G401.6 (cell line): Measurements from ENCODE around the gene CENPH.
"Not testable (repeated sequence)": the region's sequence is repeated elsewhere in the genome, so short reads cannot be mapped to it uniquely, and the experiment has no call there.

ENCODE experiments used
- FAIRE-seq: peaks from 2 replicates; lab custom pipeline; 2012; peaks lifted over from hg19 to GRCh38; lab: Jason Lieb, UNC

Gene CENPH, protein sequence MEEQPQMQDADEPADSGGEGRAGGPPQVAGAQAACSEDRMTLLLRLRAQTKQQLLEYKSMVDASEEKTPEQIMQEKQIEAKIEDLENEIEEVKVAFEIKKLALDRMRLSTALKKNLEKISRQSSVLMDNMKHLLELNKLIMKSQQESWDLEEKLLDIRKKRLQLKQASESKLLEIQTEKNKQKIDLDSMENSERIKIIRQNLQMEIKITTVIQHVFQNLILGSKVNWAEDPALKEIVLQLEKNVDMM

DNA sequence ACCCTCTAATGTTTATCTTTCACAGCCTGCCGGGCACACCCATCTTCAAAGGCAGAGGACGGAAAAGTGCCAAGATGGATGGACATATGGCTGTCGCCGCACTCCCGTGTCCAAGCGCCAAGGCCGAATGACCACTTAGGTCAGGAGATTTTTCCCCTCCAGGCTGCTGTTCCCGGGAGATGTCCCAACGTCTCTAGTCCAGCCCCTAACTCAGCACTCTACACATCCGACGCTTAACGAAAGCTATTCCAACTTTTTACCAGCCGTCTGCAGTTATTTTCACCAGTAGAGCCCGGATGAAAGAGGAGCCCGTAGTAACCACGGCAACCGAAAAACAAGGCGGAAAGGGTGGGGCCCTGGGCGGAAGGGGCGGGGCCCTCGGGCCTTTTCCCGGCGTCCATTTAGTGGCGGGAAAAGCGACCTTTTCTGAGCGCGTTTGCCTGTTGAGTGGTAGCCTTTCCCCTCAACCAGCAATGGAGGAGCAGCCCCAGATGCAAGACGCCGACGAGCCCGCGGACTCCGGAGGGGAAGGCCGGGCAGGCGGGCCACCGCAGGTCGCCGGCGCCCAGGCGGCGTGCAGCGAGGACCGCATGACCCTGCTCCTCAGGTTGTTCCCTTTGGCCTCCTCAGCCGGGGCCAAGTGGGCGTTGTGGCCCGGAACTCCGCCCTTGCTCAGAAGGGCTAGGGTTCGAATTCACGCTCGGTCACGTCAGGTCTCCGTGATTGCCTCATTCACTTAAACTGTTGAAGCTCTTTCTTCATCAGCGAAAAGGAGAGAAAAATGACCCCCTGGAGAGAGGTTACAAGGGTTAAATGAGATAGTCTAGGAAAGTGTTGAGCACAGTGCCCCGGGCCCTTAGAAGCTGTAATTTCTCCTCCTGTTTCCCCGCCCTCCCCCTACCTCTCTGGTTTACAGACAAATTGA lies at the start of gene CENPH:
TSS of gene CENPH (plus strand) at position 422 of the 925 bp plus-strand sequence. CDS start at position 474, 52 bp downstream.
- FAIRE-seq: peak; percentile 90

DNA sequence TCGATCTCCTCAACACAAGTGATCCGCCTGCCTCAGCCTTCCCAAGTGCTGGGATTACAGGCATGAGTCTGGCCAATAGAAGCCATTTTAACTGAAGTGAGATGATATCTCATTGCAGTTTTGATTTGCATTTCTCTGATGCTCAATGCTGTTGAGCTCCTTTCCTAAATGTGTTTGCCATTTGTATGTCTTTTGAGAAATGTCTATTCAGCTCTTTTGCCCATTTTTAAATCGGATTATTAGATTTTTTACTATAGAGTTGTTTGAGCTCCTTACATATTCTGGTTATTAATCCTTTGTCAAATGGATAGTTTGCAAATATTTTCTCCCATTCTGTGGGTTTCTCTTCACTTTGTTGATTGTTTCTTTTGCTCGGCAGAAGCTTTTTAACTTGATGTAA lies 49.1 kb upstream of the CENPH start:
- not testable (repeated sequence) for FAIRE-seq

DNA sequence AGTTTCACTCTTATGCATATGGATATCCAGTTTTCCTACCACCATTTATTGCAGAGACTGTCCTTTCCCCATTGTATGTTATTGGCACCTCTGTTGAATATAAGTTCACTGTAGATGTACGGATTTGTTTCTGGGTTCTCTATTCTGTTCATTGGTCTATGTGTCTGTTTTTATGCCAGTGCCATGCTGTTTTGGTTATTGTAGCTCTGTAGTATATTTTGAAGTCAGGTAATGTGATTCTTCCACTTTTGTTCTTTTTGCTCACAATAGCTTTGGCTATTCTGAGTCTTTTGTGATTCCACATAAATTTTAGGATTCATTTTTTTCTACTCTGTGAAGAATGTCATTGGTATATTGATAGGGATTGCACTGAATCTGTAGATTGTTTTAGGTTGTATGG lies 48.6 kb upstream of the CENPH start:
- no peak for FAIRE-seq

DNA sequence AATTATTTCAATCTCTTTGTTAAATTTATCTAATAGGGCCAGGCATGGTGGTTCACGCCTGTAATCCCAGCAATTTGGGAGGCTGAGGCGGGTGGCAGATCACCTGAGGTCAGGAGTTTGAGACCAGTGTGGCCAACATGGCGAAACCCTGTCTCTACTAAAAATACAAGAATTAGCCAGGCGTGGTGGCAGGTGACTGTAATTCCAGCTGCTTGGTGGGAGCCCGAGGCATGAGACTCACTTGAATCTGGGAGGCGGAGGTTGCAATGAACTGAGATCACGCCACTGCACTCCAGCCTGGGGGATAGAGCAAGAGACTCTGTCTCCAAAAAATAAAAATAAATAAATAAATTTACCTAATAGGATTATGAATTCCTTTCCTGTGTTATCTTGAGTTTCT lies 40.8 kb upstream of the CENPH start:
- not testable (repeated sequence) for FAIRE-seq

DNA sequence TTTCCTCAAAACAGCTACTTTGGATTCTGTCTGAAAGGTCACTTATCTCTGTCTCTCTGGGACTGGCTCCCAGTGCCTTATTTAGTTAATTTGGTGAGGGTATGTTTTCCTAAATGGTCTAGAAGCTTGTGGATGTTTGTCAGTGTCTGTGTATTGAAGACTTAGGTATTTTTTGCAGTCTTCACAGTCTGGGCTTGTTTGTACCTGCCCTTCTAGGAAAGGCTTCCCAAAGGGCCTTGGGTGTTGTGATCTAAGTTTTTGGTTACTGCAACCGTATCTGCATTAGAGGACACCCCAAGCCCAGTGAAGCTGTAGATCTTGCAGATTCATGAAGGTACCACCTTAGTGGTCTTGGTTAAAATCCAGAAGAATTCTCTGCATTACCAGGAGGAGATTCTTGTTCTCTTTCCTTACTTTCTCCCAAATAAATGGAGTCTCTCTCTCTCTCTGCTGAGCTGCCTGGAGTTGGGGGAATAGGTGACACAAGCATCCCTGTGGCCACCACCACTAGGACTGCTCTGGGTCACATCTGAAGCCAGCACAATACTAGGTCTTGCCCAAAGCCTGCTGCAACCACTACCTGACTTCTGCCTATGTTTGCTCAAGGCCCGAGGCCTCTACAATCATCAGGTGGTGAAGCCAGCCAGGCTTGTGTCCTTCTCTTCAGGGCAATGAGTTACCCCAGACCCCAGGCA lies 40.3 kb upstream of the CENPH start:
- FAIRE-seq: no peak

DNA sequence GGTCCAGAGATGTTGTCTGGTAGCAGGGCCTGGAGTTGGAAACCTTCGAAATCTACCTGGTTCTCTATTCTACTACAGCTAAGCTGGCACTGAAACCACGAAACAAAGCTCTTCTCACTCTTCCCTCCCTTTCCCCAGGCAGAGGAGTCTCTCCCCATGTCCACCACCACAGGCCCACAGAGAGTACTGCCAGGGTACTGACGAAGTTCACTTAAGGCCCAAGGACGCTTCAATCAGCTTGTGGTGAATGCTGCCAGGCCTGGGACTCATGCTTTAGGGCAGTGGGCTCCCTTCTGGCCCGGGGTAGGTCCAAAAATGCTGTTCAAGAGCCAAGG lies 39.7 kb upstream of the CENPH start:
- no peak for FAIRE-seq

DNA sequence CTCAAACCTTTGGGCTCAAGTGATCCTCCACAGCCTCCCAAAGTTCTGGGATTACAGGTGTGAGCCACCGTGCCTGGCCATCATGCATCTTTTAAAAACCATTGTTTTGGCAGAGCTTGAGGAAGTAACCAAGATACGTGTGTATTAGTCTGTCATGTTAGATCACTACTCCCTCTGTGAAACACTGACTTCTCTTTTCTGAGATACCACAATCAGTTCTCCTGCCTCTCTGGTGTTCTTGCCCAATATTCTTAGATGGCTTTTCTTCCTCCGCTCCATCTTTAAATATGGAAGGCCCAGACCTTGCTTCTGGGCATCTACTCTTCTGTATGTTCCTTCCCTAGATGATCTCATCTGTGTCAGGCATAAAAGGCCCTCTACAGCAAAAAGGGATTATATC lies 36.7 kb upstream of the CENPH start:
- FAIRE-seq: no peak

DNA sequence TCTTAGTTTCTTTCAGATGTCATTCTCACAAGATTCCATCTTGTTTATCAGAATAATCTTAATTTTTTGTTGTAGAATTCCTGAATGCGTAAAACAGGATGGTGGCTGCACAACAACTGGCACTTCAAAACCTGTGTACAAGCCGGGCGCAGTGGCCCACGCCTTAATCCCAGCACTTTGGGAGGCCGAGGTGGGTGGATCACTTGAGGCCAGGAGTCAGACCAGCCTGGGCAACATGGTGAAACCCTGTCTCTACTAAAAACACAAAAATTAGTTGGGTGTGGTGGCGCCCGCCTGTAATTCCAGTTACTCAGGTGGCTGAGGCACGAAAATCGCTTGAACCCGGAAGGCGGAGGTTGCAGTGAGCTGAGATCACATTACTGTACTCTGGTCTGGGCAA lies 32.9 kb upstream of the CENPH start:
- FAIRE-seq: no peak

DNA sequence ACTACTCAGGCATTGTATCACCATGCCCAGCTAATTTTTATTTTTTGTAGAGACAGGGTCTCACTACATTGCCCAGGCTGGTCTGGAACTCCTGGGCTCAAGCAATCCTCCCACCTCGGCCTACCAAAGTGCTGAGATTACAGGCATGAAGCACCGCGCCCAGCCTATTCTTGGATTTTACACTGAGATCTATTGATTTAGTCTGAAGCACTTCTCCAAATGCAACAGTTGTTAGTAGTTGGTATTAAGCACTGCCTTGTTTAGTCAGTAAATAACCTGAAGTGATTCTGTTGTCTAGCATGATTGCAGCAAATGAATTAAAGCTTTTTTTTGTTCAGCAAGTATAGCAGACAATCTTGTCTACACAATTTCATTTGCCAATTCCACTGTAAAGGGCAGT lies 31.3 kb upstream of the CENPH start:
- FAIRE-seq: no peak

DNA sequence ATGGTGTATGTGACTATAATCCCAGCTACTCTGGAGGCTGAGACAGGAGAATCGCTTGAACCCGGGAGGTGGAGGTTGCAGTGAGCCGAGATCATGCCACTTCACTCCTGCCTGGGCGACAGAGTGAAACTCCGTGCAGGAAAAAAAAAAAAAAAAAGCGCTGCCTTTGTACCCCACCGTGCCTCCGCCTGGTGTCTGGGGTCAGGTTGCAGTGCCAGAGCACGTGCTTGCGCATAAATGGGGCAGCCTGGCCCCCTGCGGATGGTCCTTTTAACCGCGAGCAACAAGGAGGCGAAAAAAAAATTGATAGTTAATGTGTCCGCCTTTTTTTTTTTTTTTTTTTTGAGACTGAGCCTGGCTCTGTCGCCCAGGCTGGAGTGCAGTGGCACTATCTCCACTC lies 28.7 kb upstream of the CENPH start:
- no peak for FAIRE-seq

DNA sequence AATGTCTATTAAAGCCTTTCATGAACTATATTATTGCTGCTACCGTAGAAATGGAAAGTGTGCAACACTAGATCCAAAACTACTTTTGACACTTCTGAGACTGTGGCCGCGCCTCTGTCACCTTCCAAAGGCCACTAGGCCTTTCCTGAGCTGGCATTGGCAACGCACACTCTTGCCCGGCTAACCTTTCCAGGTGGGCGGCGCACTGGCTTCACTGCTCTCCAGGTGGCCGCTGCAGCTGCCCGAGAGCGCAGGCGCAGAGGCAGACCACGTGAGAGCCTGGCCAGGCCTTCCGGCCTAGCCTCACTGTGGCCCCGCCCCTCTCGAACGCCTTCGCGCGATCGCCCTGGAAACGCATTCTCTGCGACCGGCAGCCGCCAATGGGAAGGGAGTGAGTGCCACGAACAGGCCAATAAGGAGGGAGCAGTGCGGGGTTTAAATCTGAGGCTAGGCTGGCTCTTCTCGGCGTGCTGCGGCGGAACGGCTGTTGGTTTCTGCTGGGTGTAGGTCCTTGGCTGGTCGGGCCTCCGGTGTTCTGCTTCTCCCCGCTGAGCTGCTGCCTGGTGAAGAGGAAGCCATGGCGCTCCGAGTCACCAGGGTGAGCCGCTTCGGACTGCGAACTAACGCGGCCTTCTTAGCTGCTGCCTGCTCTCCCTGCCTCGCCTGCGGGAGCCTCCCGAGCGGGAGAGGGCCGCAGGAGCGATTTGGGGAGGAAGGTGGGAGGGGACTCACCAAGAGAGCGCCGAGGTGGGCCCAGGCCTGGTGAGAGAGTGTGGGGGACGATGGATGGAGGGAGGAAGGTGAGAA lies 22.5 kb upstream of the CENPH start, which contains the start of gene CCNB1:
TSS of gene CCNB1 (plus strand) at position 465 of the 807 bp plus-strand sequence. CDS start at position 578, 113 bp downstream.
- peak; percentile 98 for FAIRE-seq

DNA sequence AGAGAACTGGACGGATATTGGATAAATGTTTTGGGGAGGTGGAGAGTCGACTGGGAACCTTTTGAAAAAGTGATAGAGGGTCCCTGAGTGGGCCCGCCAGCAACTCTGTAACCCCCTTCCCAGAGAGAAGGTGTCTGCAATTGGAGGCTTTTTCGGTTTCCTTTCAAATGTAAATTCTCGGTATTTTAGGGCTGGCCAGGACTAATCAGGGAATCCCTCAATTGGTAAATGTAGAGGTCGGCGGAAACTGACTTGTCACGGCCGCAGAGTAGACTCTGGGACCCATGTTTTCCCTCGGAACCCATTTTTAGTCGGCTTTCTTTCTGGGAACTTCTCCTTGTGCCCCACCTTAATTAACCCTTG lies 21.9 kb upstream of the CENPH start:
- no peak for FAIRE-seq

DNA sequence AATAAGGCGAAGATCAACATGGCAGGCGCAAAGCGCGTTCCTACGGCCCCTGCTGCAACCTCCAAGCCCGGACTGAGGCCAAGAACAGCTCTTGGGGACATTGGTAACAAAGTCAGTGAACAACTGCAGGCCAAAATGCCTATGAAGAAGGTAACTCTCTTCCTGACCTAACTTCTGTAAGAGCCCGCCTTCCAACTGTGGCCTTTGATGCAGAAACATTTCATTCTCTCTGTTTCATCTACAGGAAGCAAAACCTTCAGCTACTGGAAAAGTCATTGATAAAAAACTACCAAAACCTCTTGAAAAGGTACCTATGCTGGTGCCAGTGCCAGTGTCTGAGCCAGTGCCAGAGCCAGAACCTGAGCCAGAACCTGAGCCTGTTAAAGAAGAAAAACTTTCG lies 21.5 kb upstream of the CENPH start:
- FAIRE-seq: no peak

DNA sequence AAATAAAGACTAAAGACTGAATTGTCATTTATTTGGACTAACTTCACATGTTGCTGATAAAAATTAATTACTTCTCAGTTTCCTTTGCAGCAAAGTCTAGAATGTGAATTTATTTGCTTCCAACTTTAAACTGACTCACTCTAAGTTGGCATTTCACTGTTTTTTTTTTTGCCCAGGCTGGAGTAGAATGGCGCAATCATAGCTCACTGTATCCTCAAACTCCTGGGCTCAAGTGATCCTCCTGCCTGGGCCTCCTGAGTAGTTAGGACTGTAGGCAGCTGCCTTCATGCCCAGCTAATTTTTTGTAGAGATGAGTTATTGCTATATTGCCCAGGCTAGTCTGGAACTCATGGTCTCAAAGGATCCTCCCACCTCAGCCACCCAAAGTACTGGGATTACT lies 18.9 kb upstream of the CENPH start:
- no peak for FAIRE-seq

DNA sequence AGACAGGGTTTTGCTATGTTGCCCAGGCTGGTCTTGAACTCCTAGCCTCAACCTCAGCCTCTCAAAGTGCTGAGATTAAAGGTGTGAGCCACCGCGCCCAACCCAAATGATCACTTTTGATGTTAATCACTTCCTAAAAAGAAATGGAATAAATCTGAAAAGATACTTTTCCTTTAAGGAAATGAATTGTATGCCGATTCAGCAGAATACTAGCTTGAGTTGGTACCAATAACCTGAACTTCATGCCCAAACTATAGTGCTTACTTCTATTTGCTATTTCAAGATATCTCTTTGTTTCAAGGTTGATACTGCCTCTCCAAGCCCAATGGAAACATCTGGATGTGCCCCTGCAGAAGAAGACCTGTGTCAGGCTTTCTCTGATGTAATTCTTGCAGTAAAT lies 18.4 kb upstream of the CENPH start:
- no peak for FAIRE-seq

DNA sequence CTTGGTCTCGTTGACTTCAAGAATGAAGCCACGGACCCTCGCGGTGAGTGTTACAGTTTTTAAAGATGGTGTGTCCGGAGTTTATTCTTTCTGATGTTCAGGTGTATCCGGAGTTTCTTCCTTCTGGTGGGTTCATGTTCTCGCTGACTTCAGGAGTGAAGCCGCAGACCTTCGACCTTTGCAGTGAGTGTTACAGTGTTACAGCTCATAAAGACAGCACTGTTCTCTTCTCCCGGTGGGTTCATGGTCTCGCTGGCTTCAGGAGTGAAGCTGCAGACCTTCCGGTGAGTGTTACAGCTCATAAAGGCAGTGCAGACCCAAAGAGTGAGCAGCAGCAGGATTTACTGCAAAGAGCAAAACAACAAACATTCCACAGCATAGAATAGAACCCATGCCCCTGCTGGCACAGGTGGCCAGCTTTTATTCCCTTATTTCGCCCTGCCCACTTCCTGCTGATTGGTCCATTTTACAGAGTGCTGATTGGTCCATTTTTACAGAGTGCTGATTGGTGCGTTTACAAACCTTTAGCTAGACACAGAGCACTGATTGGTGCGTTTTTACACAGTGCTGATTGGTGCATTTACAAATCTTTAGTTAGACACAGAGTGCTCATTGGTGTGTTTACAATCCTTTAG lies 7.6 kb upstream of the CENPH start:
- FAIRE-seq: not testable (repeated sequence)

DNA sequence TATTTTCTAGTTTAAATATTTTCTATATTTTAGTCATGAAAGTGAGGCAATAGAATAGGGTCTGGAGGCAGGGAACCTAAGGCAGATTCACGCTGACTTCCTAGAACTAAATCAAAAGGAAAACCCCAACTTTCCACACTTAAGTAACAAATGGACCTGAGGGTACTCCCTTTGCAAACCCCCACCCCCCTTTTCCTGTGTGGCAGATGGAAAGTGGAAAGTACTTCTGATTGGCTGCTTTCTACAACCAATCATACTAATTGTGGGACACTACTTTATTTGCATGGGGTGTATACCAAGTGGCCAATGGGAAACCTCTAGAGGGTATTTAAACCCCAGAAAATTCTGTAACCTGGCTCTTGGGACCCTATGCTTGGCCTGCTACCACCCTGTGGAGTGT lies 4.8 kb upstream of the CENPH start:
- no peak for FAIRE-seq

DNA sequence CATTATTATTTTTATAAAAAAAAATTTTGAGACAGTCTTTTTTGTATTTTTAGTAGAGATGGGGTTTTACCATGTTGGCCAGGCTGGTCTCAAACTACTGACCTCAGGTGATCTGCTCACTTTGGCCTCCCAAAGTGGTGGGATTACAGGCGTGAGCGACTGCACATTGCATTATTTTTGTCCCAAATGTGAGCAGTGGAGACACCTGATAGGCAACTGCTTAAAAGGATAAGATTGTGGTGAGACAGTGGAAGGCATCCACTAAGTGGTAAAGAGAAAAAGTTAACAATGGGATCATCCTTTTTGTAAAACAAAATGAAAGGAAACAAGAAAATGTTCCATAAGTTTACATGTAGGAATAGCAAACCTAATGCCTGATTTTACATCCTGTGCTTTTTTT lies 2.0 kb upstream of the CENPH start:
- no peak for FAIRE-seq

DNA sequence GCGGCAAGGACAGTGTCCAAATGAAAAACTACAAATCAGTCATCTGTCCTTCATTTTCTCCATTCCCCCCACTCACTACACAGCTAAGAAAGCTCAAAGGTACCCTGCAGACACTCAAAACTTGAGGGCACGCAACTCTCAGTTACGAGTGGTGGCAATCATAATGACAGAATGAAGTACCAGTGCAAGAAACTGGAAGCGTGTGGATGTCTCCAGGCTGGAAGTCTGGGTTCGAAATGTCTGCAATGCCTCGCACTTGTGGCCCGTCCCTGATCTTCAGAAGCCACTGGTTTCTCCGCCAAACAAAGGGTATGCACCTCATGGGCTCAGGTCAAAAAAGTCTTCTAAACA lies 597 bp upstream of the CENPH start:
- FAIRE-seq: no peak

DNA sequence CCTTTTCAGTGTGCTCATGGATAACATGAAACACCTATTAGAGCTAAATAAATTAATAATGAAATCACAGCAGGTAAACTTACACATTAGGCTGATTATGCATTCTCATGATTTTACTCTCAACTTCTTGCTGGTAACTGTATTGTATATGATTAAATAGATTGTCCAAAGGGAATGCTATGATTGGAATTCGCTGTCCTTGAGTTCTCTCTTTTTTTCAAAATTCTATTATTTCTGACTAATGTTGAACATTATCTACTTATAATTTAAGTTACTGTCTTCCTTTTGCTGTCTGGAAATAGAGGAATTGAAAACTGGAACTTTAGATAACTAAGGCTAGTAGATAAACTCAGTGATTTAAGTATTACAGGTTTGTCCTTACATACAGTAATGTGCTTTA lies 13.1 kb downstream of the CENPH start:
- no peak for FAIRE-seq

DNA sequence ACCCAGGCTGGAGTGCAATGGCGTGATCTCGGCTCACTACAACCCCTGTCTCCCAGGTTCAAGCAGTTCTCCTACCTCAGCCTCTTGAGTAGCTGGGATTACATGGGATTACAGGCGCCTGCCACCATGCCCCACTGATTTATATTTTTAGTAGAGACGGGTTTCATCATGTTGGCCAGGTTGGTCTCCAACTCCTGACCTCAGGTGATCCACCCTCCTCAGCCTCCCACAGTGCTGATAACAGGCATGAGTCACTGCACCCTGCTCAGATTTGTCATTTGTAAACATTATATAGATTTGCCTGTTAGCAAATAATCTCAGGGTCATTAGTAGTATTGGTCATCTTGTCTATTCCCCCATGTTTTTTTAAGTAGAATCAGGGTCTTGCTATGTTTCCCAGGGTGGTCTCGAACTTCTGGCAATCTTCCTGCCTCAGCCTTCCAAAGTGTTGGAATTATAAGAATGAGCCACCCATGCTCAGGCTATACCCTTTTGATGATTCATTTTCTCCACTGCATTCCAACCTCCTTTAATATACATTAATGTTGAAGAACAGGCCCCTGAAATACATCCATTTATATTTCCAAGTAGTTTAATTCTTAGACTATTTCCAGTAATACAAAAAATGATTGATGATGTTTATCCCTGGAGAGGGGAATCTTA lies 17.3 kb downstream of the CENPH start:
- FAIRE-seq: no peak
